ENCODE data around the gene ADGRV1.
"Not testable (repeated sequence)": the region's sequence is repeated elsewhere in the genome, so short reads cannot be mapped to it uniquely, and the experiment has no call there.

The ADGRV1 gene

GRCh38 chr5:90845723-90846554 is 287.3 kb downstream of the ADGRV1 start:
- no peak for DNase-seq (ENCODE audit: low read depth)
- H3K4me3 ChIP-seq (ENCODE audit: low read depth, low read length): no peak overlapping the region
- TF ChIP-seq POLR2A (IDR thresholded peaks at IDR 0.05; ENCODE audit: extremely low read depth, insufficient read length) (no peak), MYC (IDR thresholded peaks at IDR 0.05; ENCODE audit: low read depth, low read length) (no peak)
- TF ChIP-seq, protein P1, sequence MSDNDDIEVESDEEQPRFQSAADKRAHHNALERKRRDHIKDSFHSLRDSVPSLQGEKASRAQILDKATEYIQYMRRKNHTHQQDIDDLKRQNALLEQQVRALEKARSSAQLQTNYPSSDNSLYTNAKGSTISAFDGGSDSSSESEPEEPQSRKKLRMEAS (IDR thresholded peaks at IDR 0.05; ENCODE audit: low read depth, low read length): no peak
- TF ChIP-seq, protein P2, sequence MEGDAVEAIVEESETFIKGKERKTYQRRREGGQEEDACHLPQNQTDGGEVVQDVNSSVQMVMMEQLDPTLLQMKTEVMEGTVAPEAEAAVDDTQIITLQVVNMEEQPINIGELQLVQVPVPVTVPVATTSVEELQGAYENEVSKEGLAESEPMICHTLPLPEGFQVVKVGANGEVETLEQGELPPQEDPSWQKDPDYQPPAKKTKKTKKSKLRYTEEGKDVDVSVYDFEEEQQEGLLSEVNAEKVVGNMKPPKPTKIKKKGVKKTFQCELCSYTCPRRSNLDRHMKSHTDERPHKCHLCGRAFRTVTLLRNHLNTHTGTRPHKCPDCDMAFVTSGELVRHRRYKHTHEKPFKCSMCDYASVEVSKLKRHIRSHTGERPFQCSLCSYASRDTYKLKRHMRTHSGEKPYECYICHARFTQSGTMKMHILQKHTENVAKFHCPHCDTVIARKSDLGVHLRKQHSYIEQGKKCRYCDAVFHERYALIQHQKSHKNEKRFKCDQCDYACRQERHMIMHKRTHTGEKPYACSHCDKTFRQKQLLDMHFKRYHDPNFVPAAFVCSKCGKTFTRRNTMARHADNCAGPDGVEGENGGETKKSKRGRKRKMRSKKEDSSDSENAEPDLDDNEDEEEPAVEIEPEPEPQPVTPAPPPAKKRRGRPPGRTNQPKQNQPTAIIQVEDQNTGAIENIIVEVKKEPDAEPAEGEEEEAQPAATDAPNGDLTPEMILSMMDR (IDR thresholded peaks at IDR 0.05; ENCODE audit: low read depth, low read length): no peak

DNA sequence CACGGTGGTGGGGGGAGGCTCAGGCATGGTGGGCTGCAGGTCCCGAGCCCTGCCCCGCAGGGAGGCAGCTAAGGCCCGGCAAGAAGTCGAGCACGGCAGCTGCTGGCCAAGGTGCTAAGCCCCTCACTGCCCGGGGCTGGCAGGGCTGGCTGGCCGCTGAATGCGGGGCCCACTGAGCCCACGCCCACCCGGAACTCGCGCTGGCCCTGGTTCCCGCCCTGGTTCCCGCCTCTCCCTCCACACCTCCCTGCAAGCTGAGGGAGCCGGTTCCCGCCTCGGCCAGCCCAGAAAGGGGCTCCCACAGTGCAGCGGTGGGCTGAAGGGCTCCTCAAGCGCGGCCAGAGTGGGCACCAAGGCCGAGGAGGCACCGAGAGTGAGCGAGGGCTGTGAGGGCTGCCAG is 289.0 kb downstream of the ADGRV1 start:
- not testable (repeated sequence) for H3K4me3 ChIP-seq (ENCODE audit: low read depth, low read length); DNase-seq (ENCODE audit: low read depth)

DNA sequence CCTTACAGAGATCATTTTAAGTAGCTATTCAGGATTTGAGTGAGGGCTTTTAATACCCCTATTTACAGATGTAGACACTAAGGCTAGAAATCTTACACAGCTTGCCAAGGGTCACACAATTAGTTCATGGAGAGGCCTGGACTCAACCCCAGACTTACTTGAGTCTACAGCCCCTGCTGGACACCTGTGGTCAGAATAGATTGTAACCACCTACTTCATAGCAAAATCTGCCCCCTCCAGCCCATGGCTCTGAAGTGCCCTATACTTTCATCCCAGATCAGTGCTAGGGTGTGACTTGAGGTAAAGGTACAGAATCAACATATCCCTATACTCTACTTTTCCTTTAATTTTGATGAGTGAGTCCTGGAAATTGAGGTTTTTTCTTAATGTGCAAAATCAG is 291.3 kb downstream of the ADGRV1 start:
- TF ChIP-seq MYC (IDR thresholded peaks at IDR 0.05; ENCODE audit: low read depth, low read length) (no peak), POLR2A (IDR thresholded peaks at IDR 0.05; ENCODE audit: extremely low read depth, insufficient read length) (no peak)
- TF ChIP-seq, protein P1 (IDR thresholded peaks at IDR 0.05; ENCODE audit: low read depth, low read length): no peak
- TF ChIP-seq, protein P2 (IDR thresholded peaks at IDR 0.05; ENCODE audit: low read depth, low read length): no peak
- no peak for DNase-seq (ENCODE audit: low read depth)
- no peak overlapping the region for H3K4me3 ChIP-seq (ENCODE audit: low read depth, low read length)

DNA sequence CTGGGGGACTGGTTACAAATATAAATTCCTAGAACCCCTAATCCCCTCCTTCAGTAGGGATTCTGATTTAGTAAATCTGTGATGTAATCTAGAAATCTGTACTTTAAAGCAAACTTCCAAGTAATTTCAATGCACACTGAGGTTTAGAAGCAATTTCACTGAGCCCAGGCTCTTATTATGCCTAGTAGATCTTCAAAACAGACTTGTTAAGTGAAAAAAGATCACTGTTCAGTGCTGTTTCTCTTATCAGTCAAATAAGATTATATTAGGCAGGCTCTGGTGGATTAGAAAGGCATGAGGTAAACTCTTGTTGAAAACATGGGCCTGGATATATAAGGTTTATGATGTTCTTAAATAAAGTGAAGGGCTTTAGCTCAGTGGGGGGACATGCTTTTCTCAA is 293.9 kb downstream of the ADGRV1 start:
- no peak overlapping the region for H3K4me3 ChIP-seq (ENCODE audit: low read depth, low read length)
- DNase-seq (ENCODE audit: low read depth): no peak
- TF ChIP-seq MYC (IDR thresholded peaks at IDR 0.05; ENCODE audit: low read depth, low read length) (no peak), POLR2A (IDR thresholded peaks at IDR 0.05; ENCODE audit: extremely low read depth, insufficient read length) (no peak)
- TF ChIP-seq, protein P1 (IDR thresholded peaks at IDR 0.05; ENCODE audit: low read depth, low read length): no peak
- TF ChIP-seq, protein P2 (IDR thresholded peaks at IDR 0.05; ENCODE audit: low read depth, low read length): no peak

DNA sequence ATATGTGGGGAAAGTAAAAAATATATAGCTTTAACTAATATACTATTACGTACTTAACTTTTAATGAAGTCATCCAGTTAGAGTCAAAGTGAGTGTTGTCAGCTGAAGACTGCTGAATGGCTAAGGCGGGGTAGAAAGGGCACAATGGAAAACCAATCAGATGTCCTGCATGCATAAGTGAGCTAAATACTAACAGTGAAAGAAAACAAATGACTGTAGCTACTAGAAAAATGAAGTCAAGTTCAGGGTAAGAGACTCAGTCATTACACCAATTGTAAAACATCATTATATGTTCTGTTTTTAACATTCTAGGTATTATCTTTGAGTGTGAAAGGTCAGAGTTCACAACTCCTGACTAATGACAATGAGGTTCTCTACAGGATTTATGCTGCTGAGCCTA is 295.2 kb downstream of the ADGRV1 start:
- H3K4me3 ChIP-seq (ENCODE audit: low read depth, low read length): no peak overlapping the region
- TF ChIP-seq, protein P1 (IDR thresholded peaks at IDR 0.05; ENCODE audit: low read depth, low read length): no peak
- no peak for TF ChIP-seq MYC (IDR thresholded peaks at IDR 0.05; ENCODE audit: low read depth, low read length)
- TF ChIP-seq POLR2A (IDR thresholded peaks at IDR 0.05; ENCODE audit: extremely low read depth, insufficient read length): no peak
- TF ChIP-seq, protein P2 (IDR thresholded peaks at IDR 0.05; ENCODE audit: low read depth, low read length): no peak
- no peak for DNase-seq (ENCODE audit: low read depth)

DNA sequence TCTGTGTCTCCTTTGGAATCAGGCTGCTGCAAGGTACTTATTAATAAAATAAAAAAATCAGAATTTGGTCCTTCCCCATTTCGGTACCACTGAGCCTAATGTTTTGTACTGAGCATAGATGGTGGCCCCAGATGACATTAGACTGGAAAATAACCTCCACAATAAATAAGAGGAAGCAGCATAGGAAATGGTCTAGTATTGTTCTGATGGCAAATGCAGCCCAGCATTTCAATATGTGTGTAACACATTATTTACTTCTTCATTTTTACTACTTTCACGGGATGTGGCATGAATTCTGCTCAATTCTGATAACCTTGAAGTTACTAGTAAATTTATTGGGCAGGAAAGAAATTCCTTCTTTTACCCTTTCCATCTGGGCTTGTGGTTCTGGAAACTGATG is 295.6 kb downstream of the ADGRV1 start:
- DNase-seq (ENCODE audit: low read depth): no peak
- TF ChIP-seq, protein P1 (IDR thresholded peaks at IDR 0.05; ENCODE audit: low read depth, low read length): no peak
- TF ChIP-seq, protein P2 (IDR thresholded peaks at IDR 0.05; ENCODE audit: low read depth, low read length): no peak
- TF ChIP-seq MYC (IDR thresholded peaks at IDR 0.05; ENCODE audit: low read depth, low read length) (no peak), POLR2A (IDR thresholded peaks at IDR 0.05; ENCODE audit: extremely low read depth, insufficient read length) (no peak)
- no peak overlapping the region for H3K4me3 ChIP-seq (ENCODE audit: low read depth, low read length)

Data from NB4 (cell line).